ENCODE measurements around the gene CNNM4.

GRCh38 chr2:96859099-96859649 lies 98.5 kb downstream of the CNNM4 start:
- no peak for TF ChIP-seq CTCF (IDR thresholded peaks at IDR 0.05; ENCODE audit: low read depth, low read length)
- no peak for TF ChIP-seq EZH2phosphoT487 (IDR thresholded peaks at IDR 0.05; ENCODE audit: low read depth)

Measured in OCI-LY3 (cell line).